Choroid plexus epithelial cell (primary cell): Measurements from ENCODE around the gene BRINP2.

Experiments used
- DNase-seq: peaks from one replicate; pipeline ENCODE4 v3.0.0-alpha.2; 2010; ENCODE audit warnings: low read depth
- H3K4me3 ChIP-seq: 2 replicates; pipeline ENCODE4 v1.5.1; 2011; ENCODE audit warnings: low read depth, mild to moderate bottlenecking, control low read depth, low read length, moderate library complexity
- CTCF ChIP-seq: conservative IDR thresholded peaks from 2 replicates; pipeline ENCODE4 v1.5.1; 2011; ENCODE audit warnings: low read depth, mild to moderate bottlenecking, control low read depth, inconsistent platforms, low read length, moderate library complexity

The BRINP2 gene

GRCh38 chr1:177181280-177181630 is 10.5 kb downstream of the BRINP2 start:
- no peak for TF ChIP-seq CTCF
- DNase-seq = no peak
- H3K4me3 ChIP-seq = peak overlapping the region; percentile 33

GRCh38 chr1:177181631-177182291 is 11.0 kb downstream of the BRINP2 start:
- H3K4me3 ChIP-seq = peak overlapping the region; percentile 33
- peak; percentile 82 for TF ChIP-seq CTCF
- DNase-seq = peak; percentile 50

GRCh38 chr1:177183836-177184235 is 13.1 kb downstream of the BRINP2 start:
- no peak for TF ChIP-seq CTCF
- DNase-seq = no peak
- no peak overlapping the region for H3K4me3 ChIP-seq

GRCh38 chr1:177185209-177185608 is 14.5 kb downstream of the BRINP2 start:
- TF ChIP-seq CTCF = peak; percentile 69
- no peak overlapping the region for H3K4me3 ChIP-seq
- peak; percentile 41 for DNase-seq

GRCh38 chr1:177186639-177187038 is 15.9 kb downstream of the BRINP2 start:
- no peak for DNase-seq
- no peak overlapping the region for H3K4me3 ChIP-seq
- no peak for TF ChIP-seq CTCF

GRCh38 chr1:177190308-177190970 is 19.7 kb downstream of the BRINP2 start:
- no peak for TF ChIP-seq CTCF
- DNase-seq = no peak
- no peak overlapping the region for H3K4me3 ChIP-seq

DNA sequence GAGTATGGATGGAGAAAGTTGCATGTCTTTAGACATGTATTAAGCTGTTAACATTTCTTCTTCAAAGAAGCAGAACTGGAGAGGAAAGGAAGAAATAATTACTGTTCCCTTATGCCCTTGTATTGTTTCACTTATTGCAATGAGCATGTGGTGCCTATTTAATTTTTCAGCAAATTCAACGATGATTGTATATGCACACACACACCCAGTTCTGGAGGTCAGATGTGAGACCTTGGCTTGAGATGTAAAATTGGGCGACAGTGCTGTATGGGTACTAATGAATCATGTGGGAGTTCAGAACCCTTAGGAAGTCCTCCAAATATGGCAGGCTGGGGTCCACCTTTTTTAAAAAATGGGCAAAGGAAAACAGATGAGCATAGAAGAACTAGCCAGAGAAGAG is 27.5 kb downstream of the BRINP2 start:
- DNase-seq = no peak
- no peak for TF ChIP-seq CTCF
- no peak overlapping the region for H3K4me3 ChIP-seq
